HL-60 (cell line): ENCODE measurements around the gene HEYL.

ENCODE experiments used
- DNase-seq, 2 experiments: peaks; one replicate each; pipeline ENCODE4 v3.0.0-alpha.2; 2010 to 2020; ENCODE audit warnings: low read depth in 1 of 2, low spot score in 1 of 2
- H3K27ac ChIP-seq: fragments of 250-450 bp; sonication (Bioruptor Pico); replicated peaks from 2 replicates; pipeline ENCODE4 v1.5.1; 2020; ENCODE audit warnings: mild to moderate bottlenecking, moderate library complexity
- H3K27me3 ChIP-seq: fragments of 250-450 bp; sonication (Bioruptor Pico); 2 replicates; pipeline ENCODE4 v1.5.1; 2021; ENCODE audit warnings: mild to moderate bottlenecking, moderate library complexity; ENCODE audit not compliant: insufficient read depth, poor library complexity, severe bottlenecking
- H3K4me3 ChIP-seq: replicated peaks from 2 replicates; pipeline ENCODE4 v1.5.1; 2011; ENCODE audit warnings: mild to moderate bottlenecking, control low read depth, low read length; ENCODE audit not compliant: insufficient read depth
- CTCF ChIP-seq: IDR thresholded peaks from one replicate; pipeline ENCODE4 v1.5.1; 2011; ENCODE audit warnings: low read length, control low read depth, inconsistent platforms; ENCODE audit not compliant: insufficient read depth
- GABPA ChIP-seq: IDR thresholded peaks from 2 replicates; pipeline ENCODE4 v1.6.1; 2012; ENCODE audit warnings: low read depth
- POLR2AphosphoS5 ChIP-seq: IDR thresholded peaks from 2 replicates; pipeline ENCODE4 v1.6.1; 2012; ENCODE audit warnings: low read depth
- REST ChIP-seq: IDR thresholded peaks from 2 replicates; pipeline ENCODE4 v1.6.1; 2012; ENCODE audit warnings: low read depth; ENCODE audit not compliant: insufficient replicate concordance
- SPI1 ChIP-seq: IDR thresholded peaks from 2 replicates; pipeline ENCODE4 v1.6.1; 2012; ENCODE audit warnings: low read depth, mild to moderate bottlenecking, borderline replicate concordance

HEYL gene

GRCh38 chr1:39576016-39576657 is 63.3 kb downstream of the HEYL start:
- Histone ChIP-seq H3K4me3 (peak overlapping the region; percentile 87), H3K27ac (peak overlapping the region; percentile 83), H3K27me3 (no peaks in the 10 kb centered on the region)
- TF ChIP-seq REST (no peak), GABPA (no peak), CTCF (no peak), POLR2AphosphoS5 (no peak), SPI1 (no peak)
- no peak for DNase-seq

- peak overlapping the region; percentile 83 for H3K27ac ChIP-seq
- peak overlapping the region; percentile 87 for H3K4me3 ChIP-seq
- no peaks in the 10 kb centered on the region for H3K27me3 ChIP-seq
- no peak for TF ChIP-seq GABPA
- TF ChIP-seq REST: no peak
- 0 out of 2 replicates have a peak, but pooled peaks have one; percentile 23 for TF ChIP-seq POLR2AphosphoS5
- TF ChIP-seq SPI1: no peak
- TF ChIP-seq CTCF: no peak
- DNase-seq: peak in 1 of 2 experiments; percentile 25
Measured at GRCh38 chr1:39575191-39576015, 64.0 kb downstream of the HEYL start.

GRCh38 chr1:39574646-39575045 is 64.8 kb downstream of the HEYL start:
- H3K27ac ChIP-seq: peak overlapping the region; percentile 83
- H3K27me3 ChIP-seq: no peaks in the 10 kb centered on the region
- peak in 1 of 2 experiments; percentile 35 for DNase-seq
- H3K4me3 ChIP-seq: peak overlapping the region; percentile 87
- TF ChIP-seq POLR2AphosphoS5 (no peak), CTCF (no peak), REST (no peak), GABPA (no peak), SPI1 (no peak)
